GM12878 (cell line): ENCODE data around the gene NTM. TPM values are rescaled to one million over a fixed set of nuclear protein-coding genes. Genes with fewer than 3 reads are reported as not detected.

Experiments
- ATAC-seq: fragments of 200-7000 bp; cut with Tn5 transposase; 3 replicates; pipeline ENCODE4 v1.9.1; 2020; ENCODE audit warnings: mild to moderate bottlenecking, moderate library complexity
- BruUV-seq: library from RNA; stranded (reverse); fragments of 400-500 nt; replicated peaks from 2 replicates; lab custom pipeline; 2021; lab: Mats Ljungman, UMichigan
- CTCF ChIA-PET: fragments of 300-600 bp; sonication (Branson Sonifier 250); formaldehyde crosslinking; extraction: SDS; loops from one replicate; lab custom pipeline; 2021; ENCODE audit warnings: inconsistent platforms; lab: Yijun Ruan, JAX
- POLR2A ChIA-PET: fragments of 350-600 bp; formaldehyde crosslinking; extraction: SDS; loops from one replicate; lab custom pipeline; 2021; ENCODE audit warnings: inconsistent platforms; lab: Charles Lee
- RAD21 ChIA-PET: fragments of 300-600 bp; sonication (Branson Sonifier 250); formaldehyde crosslinking; loops from one replicate; lab custom pipeline; 2023; ENCODE audit warnings: antibody characterized with exemption; ENCODE audit not compliant: unreplicated experiment; lab: Charles Lee
- SMC1A ChIA-PET: fragments of 300-600 bp; sonication (Branson Sonifier 250); formaldehyde crosslinking; loops from one replicate; lab custom pipeline; 2023; ENCODE audit not compliant: unreplicated experiment, uncharacterized antibody; lab: Charles Lee
- DNase-seq: peaks from one replicate; pipeline ENCODE4 v3.0.0-alpha.2; 2011; ENCODE audit warnings: low read depth, low spot score
- FAIRE-seq: peaks from 3 replicates; lab custom pipeline; 2011; peaks lifted over from hg19 to GRCh38; lab: Jason Lieb, UNC
- H2AFZ ChIP-seq: 2 replicates; pipeline ENCODE4 v1.6.0; 2011; ENCODE audit warnings: low read depth, low read length, control low read depth; ENCODE audit not compliant: control insufficient read depth
- H3K27ac ChIP-seq: 2 replicates; pipeline ENCODE4 v1.5.1; 2011; ENCODE audit warnings: control low read depth; ENCODE audit not compliant: control insufficient read depth, insufficient read depth
- H3K27me3 ChIP-seq, 2 experiments: replicated peaks in 1 of 2; 2 replicates each; pipeline versions ENCODE4 v1.6.0 to v1.6.1; 2011; ENCODE audit warnings: low read length in 1 of 2; ENCODE audit not compliant: control insufficient read depth in 2 of 2, insufficient read depth in 2 of 2
- H3K36me3 ChIP-seq, 2 experiments: 2 replicates each; pipeline ENCODE4 v1.5.1; 2011; ENCODE audit warnings: low read length in 1 of 2; ENCODE audit not compliant: control insufficient read depth in 2 of 2, insufficient read depth in 2 of 2
- H3K4me1 ChIP-seq: 2 replicates; pipeline ENCODE4 v1.6.1; 2011; ENCODE audit warnings: mild to moderate bottlenecking, low read length, moderate library complexity, mixed read lengths; ENCODE audit not compliant: control insufficient read depth, insufficient read depth
- H3K4me2 ChIP-seq: 2 replicates; pipeline ENCODE4 v1.6.0; 2011; ENCODE audit warnings: control low read depth; ENCODE audit not compliant: control insufficient read depth, insufficient read depth
- H3K4me3 ChIP-seq: fragments of 200-600 bp; sonication (generic); 2 replicates; pipeline ENCODE4 v1.5.1; 2016
- H3K79me2 ChIP-seq: 2 replicates; pipeline ENCODE4 v1.6.0; 2011; ENCODE audit warnings: low read length; ENCODE audit not compliant: control insufficient read depth, insufficient read depth
- H3K9ac ChIP-seq: 2 replicates; pipeline ENCODE4 v1.8.0; 2011; ENCODE audit warnings: low read length, control low read depth, mixed read lengths; ENCODE audit not compliant: control insufficient read depth, insufficient read depth
- H3K9me3 ChIP-seq: replicated peaks from 3 replicates; pipeline ENCODE4 v1.5.1; 2011; ENCODE audit warnings: mild to moderate bottlenecking, low read length; ENCODE audit not compliant: control insufficient read depth, insufficient read depth
- H4K20me1 ChIP-seq: 2 replicates; pipeline ENCODE4 v1.6.0; 2011; ENCODE audit not compliant: control insufficient read depth, insufficient read depth
- ATF2 ChIP-seq: IDR thresholded peaks from 2 replicates; pipeline ENCODE4 v1.6.1; 2012; ENCODE audit warnings: low read length, inconsistent platforms
- CBX5 ChIP-seq: sonication (generic); IDR thresholded peaks from 2 replicates; pipeline ENCODE4 v1.6.1; 2016; ENCODE audit warnings: low read depth, moderate library complexity, mild to moderate bottlenecking, inconsistent platforms
- NBN ChIP-seq: fragments of 450-650 bp; IDR thresholded peaks from 2 replicates; pipeline ENCODE4 v1.6.1; 2016
- NR2C1 ChIP-seq: fragments of 450-650 bp; IDR thresholded peaks from 2 replicates; pipeline ENCODE4 v1.6.1; 2017; ENCODE audit warnings: antibody characterized with exemption, mild to moderate bottlenecking, moderate library complexity
- NRF1 ChIP-seq: conservative IDR thresholded peaks from 2 replicates; pipeline ENCODE4 v1.6.1; 2011; ENCODE audit warnings: mild to moderate bottlenecking, low read depth, low read length, improper control_type of control experiment
- PAX5 ChIP-seq: IDR thresholded peaks from 2 replicates; pipeline ENCODE4 v1.6.1; 2011; ENCODE audit warnings: low read depth, low read length, borderline replicate concordance
- RAD51 ChIP-seq: fragments of 450-650 bp; IDR thresholded peaks from 2 replicates; pipeline ENCODE4 v1.6.1; 2016; ENCODE audit warnings: moderate library complexity, mild to moderate bottlenecking, inconsistent platforms
- REST ChIP-seq: IDR thresholded peaks from 2 replicates; pipeline ENCODE4 v1.6.1; 2012; ENCODE audit warnings: mild to moderate bottlenecking, low read depth, low read length
- WRNIP1 ChIP-seq: IDR thresholded peaks from 2 replicates; pipeline ENCODE4 v1.6.1; 2011; ENCODE audit warnings: low read depth, low read length, improper control_type of control experiment, borderline replicate concordance
- ZZZ3 ChIP-seq: IDR thresholded peaks from 2 replicates; pipeline ENCODE4 v1.6.1; 2011; ENCODE audit warnings: low read depth; ENCODE audit not compliant: control insufficient read depth, insufficient read length
- WGBS: methylation state at CpG from one replicate; pipeline ENCODE4 v1.1.6; 2016; ENCODE audit warnings: low lambda C conversion rate; ENCODE audit not compliant: insufficient replicate concordance, insufficient coverage; ENCODE audit errors: missing lambda C conversion rate; 5-methylcytosine and 5-hydroxymethylcytosine counted together
- in situ Hi-C: fragments of 300-500 bp; cut with MboI; formaldehyde crosslinking; loops from 9 replicates; pipeline ENCODE4 v1.14.3; 2018; ENCODE audit warnings: mixed read lengths
- intact Hi-C: fragments of 100-400 bp; cut with micrococcal nuclease; formaldehyde crosslinking; loops from one replicate; pipeline ENCODE4 v1.14.2; 2022; ENCODE audit not compliant: unreplicated experiment
- polyA plus RNA-seq, 11 experiments: library from polyadenylated mRNA; depleted of rRNA in 4 of 11; unstranded in 6 of 11; stranded (reverse) in 5 of 11; fragments of >200 nt; fragmentation: Nextera tagmentation in 4 of 11; fragmentation: Illumina TruSeq in 1 of 11; extraction: Ambion mirVana in 4 of 11; extraction: Trizol in 1 of 11; gene quantifications; 1 replicate in 1 of 11; 2 replicates in 10 of 11; pipeline versions ENCODE4 v1.2.1 to v1.2.3, GENCODE V29; 2011 to 2016; ENCODE audit warnings: inconsistent platforms in 2 of 11, missing spikeins in 2 of 11, low read depth in 1 of 11
- total RNA-seq, 4 experiments: library from RNA; depleted of rRNA in 3 of 4; stranded (reverse); fragments of >200 nt in 3 of 4; fragmentation: Illumina TruSeq in 1 of 4; extraction: Trizol in 1 of 4; gene quantifications; 2 replicates each; pipeline versions ENCODE4 v1.2.1 to v1.2.3, GENCODE V29; 2013 to 2021

Gene NTM
- total and polyA plus RNA-seq, 10 of the 15 experiments (the other 5 are each of a cell fraction or from before 2014, with no cell fraction given) = not detected

- no peak for TF ChIP-seq CBX5
- no peak for TF ChIP-seq REST
- no peak for TF ChIP-seq ZZZ3
- no peak for TF ChIP-seq RAD51
- no peak for TF ChIP-seq PAX5
Measured at GRCh38 chr11:131712897-131713296, 342.5 kb downstream of the NTM start (continued).

GRCh38 chr11:131713529-131714134, 343.2 kb downstream of the NTM start:
- no peak for TF ChIP-seq NR2C1
- no peak for TF ChIP-seq NBN
- no peak for TF ChIP-seq WRNIP1
- no peak for TF ChIP-seq ATF2
- no peak for TF ChIP-seq NRF1
- TF ChIP-seq, all 136 proteins: peak for 0
- H4K20me1 ChIP-seq = no peaks in the 10 kb centered on the region
- 53% methylated on average over 8 of the region's 8 CpGs for WGBS
- no peak for ATAC-seq
- in situ Hi-C loops (no loop called here), intact Hi-C loops (no loop called here)
- CTCF ChIA-PET = no interaction called here
- no peak for DNase-seq
- H3K4me1 ChIP-seq = no peaks in the 10 kb centered on the region
- no peaks in the 10 kb centered on the region for H3K27me3 ChIP-seq
- H3K27ac ChIP-seq = no peak overlapping the region
- H3K9ac ChIP-seq = no peak overlapping the region
- SMC1A ChIA-PET = interaction anchor here (1.3 kb wide), 1 partner anchor 18 kb away, joined by 3 read pairs; no protein-coding TSS in a partner anchor
- POLR2A ChIA-PET = no interaction called here
- RAD21 ChIA-PET = no interaction called here
- no peaks in the 10 kb centered on the region for H3K36me3 ChIP-seq
- no peak overlapping the region for H2AFZ ChIP-seq
- no peaks in the 10 kb centered on the region for H3K79me2 ChIP-seq
- H3K9me3 ChIP-seq = no peaks in the 10 kb centered on the region
- BruUV-seq = no TSS peak
- no peak overlapping the region for H3K4me2 ChIP-seq
- no peak overlapping the region for H3K4me3 ChIP-seq
- FAIRE-seq = no peak
